Transverse colon (tissue), 4 donors: ENCODE data around the gene HELZ.

Experiments used
- CTCF ChIP-seq, 5 experiments: fragments of 200-600 bp in 3 of 5; fragments of 450-650 bp in 2 of 5; sonication (generic) in 3 of 5; IDR thresholded peaks; 1 replicate in 2 of 5; 2 replicates in 3 of 5; pipeline ENCODE4 v1.5.1; 2016 to 2017; ENCODE audit warnings: antibody characterized with exemption in 5 of 5, inconsistent platforms in 3 of 5, mild to moderate bottlenecking in 2 of 5, moderate library complexity in 1 of 5
- POLR2A ChIP-seq: fragments of 450-650 bp; IDR thresholded peaks from one replicate; pipeline ENCODE4 v1.6.1; 2016; ENCODE audit warnings: antibody characterized with exemption, mild to moderate bottlenecking, moderate library complexity
- POLR2AphosphoS5 ChIP-seq, 3 donors: sonication (generic); formaldehyde crosslinking; IDR thresholded peaks; one replicate each; pipeline ENCODE4 v1.6.1; 2016; ENCODE audit warnings: antibody characterized with exemption in 3 of 3

- no peak for TF ChIP-seq CTCF (IDR thresholded peaks at IDR 0.05)
- TF ChIP-seq POLR2AphosphoS5 (IDR thresholded peaks at IDR 0.05): no peak
- no peak for TF ChIP-seq POLR2A
These were observed 181.9 kb downstream of the HELZ start for GRCh38 chr17:67063141-67063540.
